Cardiac fibroblast (primary cell): ENCODE results near the gene CRACDL.

Source experiments
- DNase-seq, 2 donors: peaks; one replicate each; pipeline versions ENCODE4 v3.0.0 to v3.0.0-alpha.2; 2010; ENCODE audit warnings: low read depth in 2 of 2
- H3K4me3 ChIP-seq, 2 donors: replicated peaks in 1 of 2; 1 replicate in 1 of 2; 2 replicates in 1 of 2; pipeline ENCODE4 v1.5.1; 2011; ENCODE audit warnings: low read depth in 2 of 2, low read length in 2 of 2, mild to moderate bottlenecking in 2 of 2, moderate library complexity in 1 of 2
- CTCF ChIP-seq: IDR thresholded peaks from one replicate; pipeline ENCODE4 v1.5.1; 2011; ENCODE audit warnings: low read depth, mild to moderate bottlenecking, low read length, inconsistent platforms

CRACDL gene

GRCh38 chr2:98751748-98752147, 184.3 kb downstream of the CRACDL start:
- DNase-seq, result no peak
- no peak overlapping the region for H3K4me3 ChIP-seq
- no peak for TF ChIP-seq CTCF

GRCh38 chr2:98750593-98751282, 185.3 kb downstream of the CRACDL start:
- H3K4me3 ChIP-seq, result no peak overlapping the region
- DNase-seq, result no peak
- TF ChIP-seq CTCF, result no peak

GRCh38 chr2:98749066-98749450, 187.0 kb downstream of the CRACDL start:
- DNase-seq, result peak in 1 of 2 donors; percentile 30
- TF ChIP-seq CTCF, result no peak
- H3K4me3 ChIP-seq, result no peak overlapping the region

GRCh38 chr2:98748292-98749065, 187.5 kb downstream of the CRACDL start:
- no peak for TF ChIP-seq CTCF
- no peak overlapping the region for H3K4me3 ChIP-seq
- DNase-seq, result no peak

- DNase-seq, result no peak
- no peak for TF ChIP-seq CTCF
- H3K4me3 ChIP-seq, result no peak overlapping the region
Observed at GRCh38 chr2:98747888-98748287, 188.1 kb downstream of the CRACDL start.

- DNase-seq, result no peak
- TF ChIP-seq CTCF, result no peak
- H3K4me3 ChIP-seq, result no peak overlapping the region
Observed at GRCh38 chr2:98746426-98746825, 189.6 kb downstream of the CRACDL start.

- TF ChIP-seq CTCF, result no peak
- DNase-seq, result no peak
- H3K4me3 ChIP-seq, result no peak overlapping the region
Observed at GRCh38 chr2:98744595-98744994, 191.4 kb downstream of the CRACDL start.
